Smooth muscle cell (in vitro differentiated cells): ENCODE data around the gene TMED5. TPM values are rescaled to one million over a fixed set of nuclear protein-coding genes. Genes with fewer than 3 reads are reported as not detected.

Experiments used
- DNase-seq: peaks from one replicate; lab custom pipeline; 2025; ENCODE audit not compliant: unreplicated experiment; lab: John Stamatoyannopoulos, UW
- H2AFZ ChIP-seq: fragments of 200-600 bp; sonication (generic); 2 replicates; pipeline ENCODE4 v1.6.0; 2016; ENCODE audit warnings: antibody characterized with exemption, low read depth, mild to moderate bottlenecking
- H3F3A ChIP-seq: fragments of 200-600 bp; sonication (generic); 2 replicates; pipeline ENCODE4 v1.6.0; 2017; ENCODE audit warnings: antibody characterized with exemption, low read depth
- H3K27ac ChIP-seq: fragments of 200-600 bp; sonication (generic); 2 replicates; pipeline ENCODE4 v1.5.1; 2016; ENCODE audit warnings: low read depth, mild to moderate bottlenecking
- H3K27me3 ChIP-seq: fragments of 200-600 bp; sonication (generic); 2 replicates; pipeline ENCODE4 v1.6.1; 2016; ENCODE audit warnings: low read depth, mild to moderate bottlenecking
- H3K36me3 ChIP-seq: fragments of 200-600 bp; sonication (generic); 2 replicates; pipeline ENCODE4 v1.5.1; 2016; ENCODE audit warnings: low read depth
- H3K4me1 ChIP-seq: fragments of 200-600 bp; sonication (generic); 2 replicates; pipeline ENCODE4 v1.5.1; 2016; ENCODE audit warnings: low read depth
- H3K4me2 ChIP-seq: fragments of 200-600 bp; sonication (generic); 2 replicates; pipeline ENCODE4 v1.6.0; 2016; ENCODE audit warnings: mild to moderate bottlenecking
- H3K4me3 ChIP-seq: fragments of 200-600 bp; sonication (generic); 2 replicates; pipeline ENCODE4 v1.5.1; 2016; ENCODE audit warnings: mild to moderate bottlenecking
- H3K79me2 ChIP-seq: fragments of 200-600 bp; sonication (generic); 2 replicates; pipeline ENCODE4 v1.6.0; 2016; ENCODE audit warnings: low read depth, mild to moderate bottlenecking
- H3K9ac ChIP-seq: fragments of 200-600 bp; sonication (generic); 2 replicates; pipeline ENCODE4 v1.6.0; 2016; ENCODE audit warnings: low read depth
- H3K9me3 ChIP-seq: fragments of 200-600 bp; sonication (generic); replicated peaks from 2 replicates; pipeline ENCODE4 v1.5.1; 2016; ENCODE audit warnings: low read depth
- H4K20me1 ChIP-seq: fragments of 200-600 bp; sonication (generic); 2 replicates; pipeline ENCODE4 v1.6.0; 2016; ENCODE audit warnings: low read depth
- WGBS: methylation state at CpG from one replicate; pipeline ENCODE4 v1.1.7; 2016; ENCODE audit warnings: low lambda C conversion rate; 5-methylcytosine and 5-hydroxymethylcytosine counted together
- polyA plus RNA-seq: library from polyadenylated mRNA; unstranded; fragments of >200 nt; fragmentation: Nextera tagmentation; extraction: Ambion mirVana; gene quantifications from 2 replicates; pipeline ENCODE4 v1.2.1, GENCODE V29; 2016
- total RNA-seq: library from RNA; depleted of rRNA; stranded (reverse); fragments of >200 nt; gene quantifications from 2 replicates; pipeline ENCODE4 v1.2.3, GENCODE V29; 2014
- TF ChIP-seq, protein P1 (sequence below): fragments of 200-600 bp; sonication (generic); IDR thresholded peaks from 2 replicates; pipeline ENCODE4 v1.5.1; 2017; ENCODE audit warnings: borderline replicate concordance, mild to moderate bottlenecking, antibody characterized with exemption; ENCODE audit not compliant: insufficient read depth, poor library complexity, severe bottlenecking

Gene TMED5
- total and polyA plus RNA-seq, 2 experiments from 2014 or later = 26.8 to 61.7 TPM

DNA sequence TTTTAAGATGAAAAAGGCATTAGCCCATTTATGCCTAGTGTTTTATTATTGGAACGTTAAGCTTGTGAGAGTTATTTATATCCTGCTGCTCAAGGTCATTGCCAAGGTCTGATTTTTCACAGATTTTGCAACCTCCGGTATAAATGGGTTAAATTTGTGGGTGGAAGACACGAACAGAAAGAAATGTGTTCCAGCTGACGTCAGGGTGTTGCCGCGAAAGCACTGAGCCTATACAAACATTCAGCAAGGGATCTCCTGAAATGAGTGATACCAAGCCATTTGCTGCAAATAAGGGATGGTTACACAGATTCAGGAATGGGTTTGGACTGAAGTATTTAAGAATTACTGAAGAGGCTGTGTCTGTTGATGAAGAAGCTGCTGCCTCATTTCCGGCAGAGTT, 32.2 kb downstream of the TMED5 start:
- Histone ChIP-seq H3F3A (peaks cover 9% of the 10 kb centered on the region), H3K4me1 (no peaks in the 10 kb centered on the region), H3K36me3 (no peaks in the 10 kb centered on the region), H3K9ac (no peak overlapping the region), H3K79me2 (no peaks in the 10 kb centered on the region), H2AFZ (no peak overlapping the region), H3K4me3 (no peak overlapping the region), H4K20me1 (no peaks in the 10 kb centered on the region), H3K4me2 (no peak overlapping the region), H3K27ac (no peak overlapping the region), H3K9me3 (no peaks in the 10 kb centered on the region), H3K27me3 (no peaks in the 10 kb centered on the region)
- DNase-seq = no peak
- 79% methylated on average over 7 of the region's 7 CpGs for WGBS
- TF ChIP-seq, protein P1, sequence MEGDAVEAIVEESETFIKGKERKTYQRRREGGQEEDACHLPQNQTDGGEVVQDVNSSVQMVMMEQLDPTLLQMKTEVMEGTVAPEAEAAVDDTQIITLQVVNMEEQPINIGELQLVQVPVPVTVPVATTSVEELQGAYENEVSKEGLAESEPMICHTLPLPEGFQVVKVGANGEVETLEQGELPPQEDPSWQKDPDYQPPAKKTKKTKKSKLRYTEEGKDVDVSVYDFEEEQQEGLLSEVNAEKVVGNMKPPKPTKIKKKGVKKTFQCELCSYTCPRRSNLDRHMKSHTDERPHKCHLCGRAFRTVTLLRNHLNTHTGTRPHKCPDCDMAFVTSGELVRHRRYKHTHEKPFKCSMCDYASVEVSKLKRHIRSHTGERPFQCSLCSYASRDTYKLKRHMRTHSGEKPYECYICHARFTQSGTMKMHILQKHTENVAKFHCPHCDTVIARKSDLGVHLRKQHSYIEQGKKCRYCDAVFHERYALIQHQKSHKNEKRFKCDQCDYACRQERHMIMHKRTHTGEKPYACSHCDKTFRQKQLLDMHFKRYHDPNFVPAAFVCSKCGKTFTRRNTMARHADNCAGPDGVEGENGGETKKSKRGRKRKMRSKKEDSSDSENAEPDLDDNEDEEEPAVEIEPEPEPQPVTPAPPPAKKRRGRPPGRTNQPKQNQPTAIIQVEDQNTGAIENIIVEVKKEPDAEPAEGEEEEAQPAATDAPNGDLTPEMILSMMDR = no peak

DNA sequence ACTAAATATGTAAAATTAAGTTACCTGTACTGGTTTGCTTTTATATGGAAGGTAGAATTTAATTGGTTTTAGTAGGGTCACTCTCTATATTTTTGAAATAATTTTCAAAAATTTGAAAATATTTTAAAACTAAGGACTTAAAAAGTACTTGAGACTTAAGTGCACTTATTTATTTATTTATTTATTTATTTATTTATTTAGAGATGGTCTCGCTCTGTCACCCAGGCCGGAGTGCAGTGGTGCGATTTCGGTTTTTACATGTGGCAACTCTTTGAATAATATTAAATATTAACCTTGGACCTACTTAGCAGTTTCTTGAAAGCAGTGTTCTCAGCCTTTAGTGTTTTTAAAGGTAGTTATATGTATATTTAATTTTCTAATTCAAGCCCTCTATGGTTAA, 36.4 kb downstream of the TMED5 start:
- no peaks in the 10 kb centered on the region for H3K79me2 ChIP-seq
- 99% methylated on average over 4 of the region's 4 CpGs for WGBS
- H3K9me3 ChIP-seq = no peaks in the 10 kb centered on the region
- H3K4me3 ChIP-seq = no peak overlapping the region
- no peaks in the 10 kb centered on the region for H4K20me1 ChIP-seq
- H3K4me2 ChIP-seq = no peak overlapping the region
- no peaks in the 10 kb centered on the region for H3K4me1 ChIP-seq
- no peak for DNase-seq
- no peaks in the 10 kb centered on the region for H3K27me3 ChIP-seq
- H2AFZ ChIP-seq = no peak overlapping the region
- H3K27ac ChIP-seq = no peak overlapping the region
- TF ChIP-seq, protein P1 = no peak
- H3K36me3 ChIP-seq = peaks cover 4% of the 10 kb centered on the region
- H3F3A ChIP-seq = peaks cover 9% of the 10 kb centered on the region
- H3K9ac ChIP-seq = no peak overlapping the region

- no peak overlapping the region for H3K4me2 ChIP-seq
- TF ChIP-seq, protein P1 = no peak
- H3K4me1 ChIP-seq = no peaks in the 10 kb centered on the region
- 63% methylated on average over 1 of the region's 1 CpG for WGBS
- no peak overlapping the region for H3K9ac ChIP-seq
- no peak overlapping the region for H3K4me3 ChIP-seq
- no peaks in the 10 kb centered on the region for H3K27me3 ChIP-seq
- H4K20me1 ChIP-seq = no peaks in the 10 kb centered on the region
- no peak overlapping the region for H3K27ac ChIP-seq
- H3F3A ChIP-seq = peaks cover 6% of the 10 kb centered on the region
- no peaks in the 10 kb centered on the region for H3K79me2 ChIP-seq
- DNase-seq = no peak
- H3K36me3 ChIP-seq = peaks cover 11% of the 10 kb centered on the region
- no peak overlapping the region for H2AFZ ChIP-seq
- H3K9me3 ChIP-seq = no peaks in the 10 kb centered on the region
Observed at GRCh38 chr1:93143136-93143535, 37.1 kb downstream of the TMED5 start.

- H3K4me1 ChIP-seq = no peaks in the 10 kb centered on the region
- no peaks in the 10 kb centered on the region for H3K9me3 ChIP-seq
- H3K27me3 ChIP-seq = no peaks in the 10 kb centered on the region
- H4K20me1 ChIP-seq = no peaks in the 10 kb centered on the region
- 96% methylated on average over 2 of the region's 2 CpGs for WGBS
- no peak overlapping the region for H3K4me2 ChIP-seq
- H3K9ac ChIP-seq = no peak overlapping the region
- H3K27ac ChIP-seq = no peak overlapping the region
- TF ChIP-seq, protein P1 = no peak
- peaks cover under 1% of the 10 kb centered on the region for H3F3A ChIP-seq
- H3K79me2 ChIP-seq = no peaks in the 10 kb centered on the region
- DNase-seq = no peak
- H3K36me3 ChIP-seq = peaks cover 20% of the 10 kb centered on the region
- H3K4me3 ChIP-seq = no peak overlapping the region
- no peak overlapping the region for H2AFZ ChIP-seq
Observed at GRCh38 chr1:93142161-93142560, 38.1 kb downstream of the TMED5 start.
